Heart left ventricle (tissue), 16 donors: Measurements from ENCODE around the gene EHMT1. TPM values are rescaled to one million over a fixed set of nuclear protein-coding genes. Genes with fewer than 3 reads are reported as not detected.
A peak's percentile ranks its signal among the peaks of the same experiment; 100 is the strongest.

Source experiments
- ATAC-seq, 4 donors: fragments of 200-7000 bp; cut with Tn5 transposase; one replicate each; pipeline ENCODE4 v1.9.1; 2020 to 2022; ENCODE audit warnings: moderate library complexity in 4 of 4, mild to moderate bottlenecking in 3 of 4, moderate number of reproducible peaks in 1 of 4
- DNase-seq, 5 donors: peaks; one replicate each; pipeline ENCODE4 v3.0.0-alpha.2; 2020
- H3K27ac ChIP-seq, 12 donors: fragments of 200-600 bp; sonication (generic) in 4 of 12; one replicate each; pipeline versions ENCODE4 v1.5.0 to v1.8.0; 2016 to 2022; ENCODE audit warnings: mild to moderate bottlenecking in 2 of 12
- H3K27me3 ChIP-seq, 9 donors: fragments of 200-600 bp; sonication (generic) in 2 of 9; one replicate each; pipeline versions ENCODE4 v1.5.1 to v1.8.0; 2016 to 2022; ENCODE audit warnings: mild to moderate bottlenecking in 3 of 9
- H3K36me3 ChIP-seq, 9 donors: fragments of 200-600 bp; sonication (generic) in 2 of 9; one replicate each; pipeline versions ENCODE4 v1.5.0 to v1.8.0; 2018 to 2022; ENCODE audit warnings: mild to moderate bottlenecking in 2 of 9
- H3K4me1 ChIP-seq, 12 donors: fragments of 200-600 bp; sonication (generic) in 4 of 12; one replicate each; pipeline versions ENCODE4 v1.5.0 to v1.8.0; 2016 to 2022; ENCODE audit warnings: mild to moderate bottlenecking in 3 of 12
- H3K4me3 ChIP-seq, 12 donors: fragments of 200-600 bp; sonication (generic) in 4 of 12; one replicate each; pipeline versions ENCODE4 v1.5.0 to v1.8.0; 2017 to 2022; ENCODE audit warnings: mild to moderate bottlenecking in 9 of 12, moderate library complexity in 4 of 12
- H3K9me3 ChIP-seq, 12 donors: fragments of 200-600 bp; sonication (generic) in 4 of 12; one replicate each; pipeline versions ENCODE4 v1.5.0 to v1.8.0; 2016 to 2022; ENCODE audit warnings: mild to moderate bottlenecking in 1 of 12
- POLR2A ChIP-seq, 2 donors: fragments of 450-650 bp; IDR thresholded peaks; one replicate each; pipeline ENCODE4 v1.6.1; 2017; ENCODE audit warnings: antibody characterized with exemption in 2 of 2, mild to moderate bottlenecking in 2 of 2, moderate library complexity in 2 of 2
- WGBS, 4 donors: extraction: QIAGEN DNeasy Blood & Tissue Kit in 2 of 4; methylation state at CpG; one replicate each; pipeline versions ENCODE4 v1.1.5 to v1.1.7; 2013 to 2018; 5-methylcytosine and 5-hydroxymethylcytosine counted together
- intact Hi-C, 10 donors: fragments of 100-400 bp; cut with DNase I; formaldehyde crosslinking; loops; one replicate each; pipeline versions ENCODE4 v1.11.1 to v1.14.2; 2022
- polyA plus RNA-seq, 2 donors: library from polyadenylated mRNA; stranded (reverse); fragments of 200-250 nt; gene quantifications; one replicate each; pipeline ENCODE4 v1.2.3, GENCODE V29; 2013
- total RNA-seq, 9 donors: library from RNA; depleted of rRNA in 2 of 9; stranded (reverse); fragments of >200 nt in 2 of 9; fragmentation: NEBNext Ultra II Directional in 3 of 9; extraction: Animal tissue kit (Norgen Biotek cat#: 25700) in 3 of 9; gene quantifications; one replicate each; pipeline versions ENCODE4 v1.1.0 to v1.2.4, GENCODE V29; 2016 to 2023
- TF ChIP-seq, protein P1 (sequence below), 12 donors: fragments of 200-600 bp; sonication (generic) in 4 of 12; IDR thresholded peaks; one replicate each; pipeline versions ENCODE4 v1.5.0 to v1.8.0; 2018 to 2022; ENCODE audit warnings: antibody characterized with exemption in 12 of 12, mild to moderate bottlenecking in 5 of 12
- donor health status: ischemic (EF 13 %, LVEDD 7.1; RV severe dilation, severe dysfunction).
- donor health status: healthy with polysubstance abuse.
- donor health status: DM: no; HTN: yes; CAD: no.
- donor health status: DM: no; HTN: no; CAD: no.
- donor health status: ischemic (EF 25% LVEDD 6.9; RV normal size, moderate dysfunction).
- donor health status: ischemic (EF 25% LVEDD 5.7; RV mildly dilated, moderate dysfunction).
- donor health status: healthy.
- donor health status: DM: yes; HTN: yes; CAD: no.
- donor health status: ischemic (EF 35%, LVEDD 5.7; RV mildly dilated, moderate dysfunction).
- donor health status: nonischemic (EF 11% LVEDD 7.7; RV severe dilation, severe dysfunction).
- donor health status: DM: yes; HTN: yes; CAD: no.
- donor health status: PGD.
- donor health status: ischemic (EF 29% LVEDD 5.4; RV normal size, mild dysfunction).
- donor health status: nonischemic (EF 23%, LVEDD 6.1; RV moderate dilation, normal function).

The EHMT1 gene
- total and polyA plus RNA-seq, 11 donors: 24.5 to 55.9 (median 28.9) TPM

DNA sequence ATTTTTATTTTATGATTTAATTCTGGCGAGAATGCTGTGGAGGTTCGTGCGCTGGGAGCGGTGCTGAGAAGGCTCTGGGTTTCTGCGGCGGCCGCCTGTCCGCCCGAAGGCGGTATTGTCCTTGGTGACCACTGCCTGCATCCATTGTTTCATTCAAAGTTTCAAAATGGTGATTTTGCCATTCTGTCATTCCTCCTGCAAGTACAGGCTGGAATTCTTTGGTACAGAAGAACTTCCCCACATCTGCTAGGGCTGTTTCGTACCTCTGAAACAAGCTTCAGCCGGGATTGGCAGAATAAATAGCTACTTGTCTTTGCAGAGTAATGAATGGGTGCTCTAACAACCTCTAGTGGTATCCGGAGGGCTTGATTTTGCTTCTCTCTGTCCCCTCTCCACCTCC is 146.2 kb downstream of the EHMT1 start:
- Histone ChIP-seq H3K27ac (no peak overlapping the region), H3K4me3 (no peak overlapping the region), H3K4me1 (peaks cover 0 to 15% (median 0%) of the 10 kb centered on the region in 12 donors), H3K9me3 (peaks cover 0 to 3% (median 0%) of the 10 kb centered on the region in 12 donors), H3K36me3 (peaks cover 0 to 76% (median 63%) of the 10 kb centered on the region in 9 donors), H3K27me3 (no peaks in the 10 kb centered on the region)
- no peak for ATAC-seq
- DNase-seq: no peak
- 91 to 96% (median 93%) methylated on average over 13 of the region's 13 CpGs for WGBS, 4 donors
- intact Hi-C loops: loop anchor here in 1 of 10 donors (10.0 kb wide), 1 partner anchor 90 kb away; no protein-coding TSS in a partner anchor
- TF ChIP-seq, protein P1, sequence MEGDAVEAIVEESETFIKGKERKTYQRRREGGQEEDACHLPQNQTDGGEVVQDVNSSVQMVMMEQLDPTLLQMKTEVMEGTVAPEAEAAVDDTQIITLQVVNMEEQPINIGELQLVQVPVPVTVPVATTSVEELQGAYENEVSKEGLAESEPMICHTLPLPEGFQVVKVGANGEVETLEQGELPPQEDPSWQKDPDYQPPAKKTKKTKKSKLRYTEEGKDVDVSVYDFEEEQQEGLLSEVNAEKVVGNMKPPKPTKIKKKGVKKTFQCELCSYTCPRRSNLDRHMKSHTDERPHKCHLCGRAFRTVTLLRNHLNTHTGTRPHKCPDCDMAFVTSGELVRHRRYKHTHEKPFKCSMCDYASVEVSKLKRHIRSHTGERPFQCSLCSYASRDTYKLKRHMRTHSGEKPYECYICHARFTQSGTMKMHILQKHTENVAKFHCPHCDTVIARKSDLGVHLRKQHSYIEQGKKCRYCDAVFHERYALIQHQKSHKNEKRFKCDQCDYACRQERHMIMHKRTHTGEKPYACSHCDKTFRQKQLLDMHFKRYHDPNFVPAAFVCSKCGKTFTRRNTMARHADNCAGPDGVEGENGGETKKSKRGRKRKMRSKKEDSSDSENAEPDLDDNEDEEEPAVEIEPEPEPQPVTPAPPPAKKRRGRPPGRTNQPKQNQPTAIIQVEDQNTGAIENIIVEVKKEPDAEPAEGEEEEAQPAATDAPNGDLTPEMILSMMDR (IDR thresholded peaks at IDR 0.05): no peak
- TF ChIP-seq POLR2A (IDR thresholded peaks at IDR 0.05): no peak

DNA sequence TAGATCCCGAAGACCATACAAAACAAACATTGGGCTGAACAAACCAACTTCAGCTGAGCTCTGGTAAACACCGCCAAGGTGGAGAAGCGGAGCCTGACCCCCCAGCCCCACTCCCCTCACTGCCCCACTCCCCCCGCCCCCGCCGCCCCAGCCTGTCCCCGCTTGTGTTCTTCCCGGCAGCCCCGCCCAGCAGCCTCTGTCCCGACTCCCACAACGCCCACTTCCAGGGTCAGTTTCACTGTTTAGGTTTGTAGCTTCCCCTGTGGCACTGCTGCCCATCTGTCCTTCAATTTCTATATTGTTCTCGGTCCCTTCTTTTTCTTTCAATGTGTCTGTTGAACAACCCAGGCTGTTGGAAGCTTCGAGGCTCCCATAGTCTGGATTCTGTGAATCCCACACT is 146.7 kb downstream of the EHMT1 start:
- ATAC-seq (no peak), DNase-seq (no peak)
- H3K4me1 ChIP-seq: peaks cover 0 to 12% (median 0%) of the 10 kb centered on the region in 12 donors
- intact Hi-C loops: loop anchor here in 1 of 10 donors (10.0 kb wide), 1 partner anchor 91 kb away; no protein-coding TSS in a partner anchor
- no peak overlapping the region for H3K27ac ChIP-seq
- H3K36me3 ChIP-seq: peaks cover 1 to 76% (median 63%) of the 10 kb centered on the region in 9 donors
- H3K9me3 ChIP-seq: peaks cover 0 to 8% (median 0%) of the 10 kb centered on the region in 12 donors
- no peak overlapping the region for H3K4me3 ChIP-seq
- no peaks in the 10 kb centered on the region for H3K27me3 ChIP-seq
- no peak for TF ChIP-seq POLR2A (IDR thresholded peaks at IDR 0.05)
- 91 to 92% (median 92%) methylated on average over 13 of the region's 13 CpGs for WGBS, 4 donors

DNA sequence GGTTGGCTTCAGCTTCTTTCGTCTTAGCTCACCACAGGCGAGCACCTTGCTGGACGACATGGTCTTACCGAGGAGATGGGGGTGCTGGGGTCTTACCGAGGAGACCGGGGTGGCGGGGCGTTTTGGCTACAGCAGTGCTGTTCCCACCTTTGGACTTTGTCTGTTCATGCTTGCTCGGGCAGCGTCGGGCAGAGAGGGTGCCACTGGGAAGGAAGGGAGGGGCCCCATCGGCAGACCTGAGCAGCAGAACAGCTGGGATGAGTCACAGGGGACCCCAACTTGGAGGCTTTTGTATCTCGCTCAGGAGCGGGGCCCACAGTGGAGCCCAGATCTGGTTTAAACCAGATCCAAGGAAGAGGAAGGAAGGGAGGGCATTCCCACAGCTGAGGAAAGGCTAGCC is 152.8 kb downstream of the EHMT1 start:
- peak in 1 of 4 donors; percentile 31 for ATAC-seq
- Histone ChIP-seq H3K4me3 (no peak overlapping the region), H3K27ac (no peak overlapping the region), H3K4me1 (no peaks in the 10 kb centered on the region), H3K27me3 (no peaks in the 10 kb centered on the region), H3K36me3 (peaks cover 2 to 81% (median 58%) of the 10 kb centered on the region in 9 donors), H3K9me3 (peaks cover 0 to 9% (median 0%) of the 10 kb centered on the region in 12 donors)
- intact Hi-C loops: loop anchor here in 1 of 10 donors (10.0 kb wide), 1 partner anchor 97 kb away; no protein-coding TSS in a partner anchor
- WGBS, 4 donors: 86 to 89% (median 89%) methylated on average over 14 of the region's 14 CpGs; no CpG with 5 or more reads in 1 of the 4 donors
- TF ChIP-seq, protein P1 (IDR thresholded peaks at IDR 0.05): no peak
- no peak for TF ChIP-seq POLR2A (IDR thresholded peaks at IDR 0.05)
- DNase-seq: no peak

DNA sequence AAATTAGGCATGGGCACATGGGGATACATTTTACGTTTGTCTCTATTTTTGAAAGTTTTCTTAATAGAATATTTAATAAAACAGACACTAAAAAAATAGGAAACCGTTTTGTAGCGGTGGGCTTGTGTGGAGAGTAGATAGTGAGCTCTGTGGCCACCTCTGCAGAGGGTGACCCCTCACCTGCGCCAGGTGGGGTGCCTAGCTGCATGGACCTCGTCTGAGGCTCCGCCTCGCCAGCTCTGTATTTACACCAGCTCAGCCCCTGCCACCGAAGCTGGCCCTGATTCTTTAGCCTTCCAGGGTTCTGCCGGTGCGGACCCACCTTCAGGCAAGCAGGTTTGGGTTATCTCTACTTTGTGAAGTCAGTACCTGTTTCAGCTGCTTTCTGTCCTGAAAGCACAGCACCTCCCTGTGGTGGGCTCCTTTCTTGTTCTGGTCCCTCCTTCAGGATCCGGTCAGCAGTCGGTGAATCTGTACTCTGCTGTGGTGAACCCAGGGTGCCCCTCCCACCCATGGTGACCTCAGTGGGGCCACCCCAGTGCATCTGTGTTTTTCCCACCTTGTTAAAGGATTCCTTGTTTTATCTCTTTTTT is 153.6 kb downstream of the EHMT1 start:
- no peak overlapping the region for H3K27ac ChIP-seq
- intact Hi-C loops: loop anchor here in 1 of 10 donors (10.0 kb wide), 1 partner anchor 98 kb away; no protein-coding TSS in a partner anchor
- peaks cover 2 to 81% (median 58%) of the 10 kb centered on the region in 9 donors for H3K36me3 ChIP-seq

More for the DNA sequence above, 153.6 kb downstream of the EHMT1 start:
- ATAC-seq: no peak
- Histone ChIP-seq H3K4me3 (no peak overlapping the region), H3K27me3 (no peaks in the 10 kb centered on the region), H3K9me3 (peaks cover 0 to 9% (median 0%) of the 10 kb centered on the region in 12 donors), H3K4me1 (no peaks in the 10 kb centered on the region)
- no peak for TF ChIP-seq POLR2A (IDR thresholded peaks at IDR 0.05)
- TF ChIP-seq, protein P1 (IDR thresholded peaks at IDR 0.05): no peak
- WGBS, 4 donors: 90 to 92% (median 91%) methylated on average over 12 of the region's 12 CpGs
- no peak for DNase-seq
